MG63 (cell line): ENCODE results near the gene CPD. TPM values are rescaled to one million over a fixed set of nuclear protein-coding genes. Genes with fewer than 3 reads are reported as not detected.
"Not testable (repeated sequence)": the region's sequence is repeated elsewhere in the genome, so short reads cannot be mapped to it uniquely, and the experiment has no call there.

Source experiments
- DNase-seq: peaks from one replicate; pipeline ENCODE4 v3.0.0-alpha.2; 2020
- H3K27me3 ChIP-seq: fragments of 250-450 bp; sonication (Bioruptor Pico); 2 replicates; pipeline ENCODE4 v1.5.1; 2020; ENCODE audit warnings: mild to moderate bottlenecking, moderate library complexity
- H3K36me3 ChIP-seq: fragments of 250-450 bp; sonication (Bioruptor Pico); 2 replicates; pipeline ENCODE4 v1.5.1; 2020; ENCODE audit warnings: mild to moderate bottlenecking, moderate library complexity
- H3K4me3 ChIP-seq: fragments of 250-450 bp; sonication (Bioruptor Pico); 2 replicates; pipeline ENCODE4 v1.5.1; 2020; ENCODE audit warnings: mild to moderate bottlenecking, moderate library complexity
- H3K9me3 ChIP-seq: fragments of 250-450 bp; sonication (Bioruptor Pico); 2 replicates; pipeline ENCODE4 v1.5.1; 2020; ENCODE audit warnings: mild to moderate bottlenecking, moderate library complexity
- total RNA-seq: library from RNA; depleted of rRNA; stranded (reverse); fragments of >200 nt; shearing (Covaris generic); gene quantifications from 2 replicates; pipeline ENCODE4 v1.2.3, GENCODE V29; 2014; ENCODE audit warnings: low replicate concordance

The CPD gene
- total RNA-seq, 1 experiment from 2014 or later: 46.3 TPM

- Histone ChIP-seq H3K4me3 (no peak overlapping the region), H3K36me3 (peaks cover 3% of the 10 kb centered on the region; the same call in 1 of the 2 replicates), H3K27me3 (no peaks in the 10 kb centered on the region), H3K9me3 (no peaks in the 10 kb centered on the region)
- no peak for DNase-seq
Measured at GRCh38 chr17:30396129-30396528, 17.4 kb downstream of the CPD start.

- H3K9me3 ChIP-seq: no peaks in the 10 kb centered on the region
- no peak overlapping the region for H3K4me3 ChIP-seq
- DNase-seq: no peak
- peaks cover 3% of the 10 kb centered on the region; the same call in 1 of the 2 replicates for H3K36me3 ChIP-seq
- no peaks in the 10 kb centered on the region for H3K27me3 ChIP-seq
Measured at GRCh38 chr17:30396612-30397011, 17.9 kb downstream of the CPD start.

- no peaks in the 10 kb centered on the region for H3K9me3 ChIP-seq
- no peak overlapping the region for H3K4me3 ChIP-seq
- H3K27me3 ChIP-seq: no peaks in the 10 kb centered on the region
- no peaks in the 10 kb centered on the region for H3K36me3 ChIP-seq
- DNase-seq: no peak
Measured at GRCh38 chr17:30398328-30399041, 19.8 kb downstream of the CPD start.

GRCh38 chr17:30401097-30401496 lies 22.4 kb downstream of the CPD start:
- H3K4me3 ChIP-seq: no peak overlapping the region
- H3K27me3 ChIP-seq: no peaks in the 10 kb centered on the region
- H3K9me3 ChIP-seq: no peaks in the 10 kb centered on the region
- H3K36me3 ChIP-seq: no peaks in the 10 kb centered on the region
- DNase-seq: no peak

- Histone ChIP-seq H3K27me3 (no peaks in the 10 kb centered on the region), H3K4me3 (no peak overlapping the region), H3K9me3 (no peaks in the 10 kb centered on the region; the same call in none of the 2 replicates), H3K36me3 (no peaks in the 10 kb centered on the region)
- no peak for DNase-seq
Measured at GRCh38 chr17:30405161-30405560, 26.4 kb downstream of the CPD start.

GRCh38 chr17:30410627-30411026 lies 31.9 kb downstream of the CPD start:
- not testable (repeated sequence) for H3K27me3 ChIP-seq, DNase-seq, H3K9me3 ChIP-seq, H3K4me3 ChIP-seq, H3K36me3 ChIP-seq

GRCh38 chr17:30412008-30412496 lies 33.3 kb downstream of the CPD start:
- not testable (repeated sequence) for DNase-seq, H3K36me3 ChIP-seq, H3K9me3 ChIP-seq, H3K4me3 ChIP-seq, H3K27me3 ChIP-seq

GRCh38 chr17:30413109-30413508 lies 34.4 kb downstream of the CPD start:
- DNase-seq: no peak
- Histone ChIP-seq H3K4me3 (no peak overlapping the region), H3K27me3 (no peaks in the 10 kb centered on the region), H3K36me3 (no peaks in the 10 kb centered on the region), H3K9me3 (peaks cover 10% of the 10 kb centered on the region; the same call in 1 of the 2 replicates)

GRCh38 chr17:30414486-30414885 lies 35.8 kb downstream of the CPD start:
- no peak overlapping the region for H3K4me3 ChIP-seq
- no peak for DNase-seq
- peaks cover 10% of the 10 kb centered on the region; the same call in 1 of the 2 replicates for H3K9me3 ChIP-seq
- H3K27me3 ChIP-seq: no peaks in the 10 kb centered on the region
- no peaks in the 10 kb centered on the region for H3K36me3 ChIP-seq

- H3K27me3 ChIP-seq: no peaks in the 10 kb centered on the region
- peaks cover 8% of the 10 kb centered on the region; the same call in 1 of the 2 replicates for H3K9me3 ChIP-seq
- no peak overlapping the region for H3K4me3 ChIP-seq
- no peaks in the 10 kb centered on the region for H3K36me3 ChIP-seq
- no peak for DNase-seq
Measured at GRCh38 chr17:30415491-30415890, 36.8 kb downstream of the CPD start.

- H3K36me3 ChIP-seq, DNase-seq, H3K9me3 ChIP-seq, H3K27me3 ChIP-seq, H3K4me3 ChIP-seq: not testable (repeated sequence)
Measured at GRCh38 chr17:30418070-30418469, 39.3 kb downstream of the CPD start.

- no peak overlapping the region for H3K4me3 ChIP-seq
- DNase-seq: no peak
- no peaks in the 10 kb centered on the region for H3K27me3 ChIP-seq
- no peaks in the 10 kb centered on the region for H3K9me3 ChIP-seq
- peaks cover 10% of the 10 kb centered on the region for H3K36me3 ChIP-seq
Measured at GRCh38 chr17:30421592-30421991, 42.9 kb downstream of the CPD start.

GRCh38 chr17:30422171-30422570 lies 43.4 kb downstream of the CPD start:
- Histone ChIP-seq H3K4me3 (no peak overlapping the region), H3K36me3 (peaks cover 10% of the 10 kb centered on the region), H3K9me3 (no peaks in the 10 kb centered on the region), H3K27me3 (no peaks in the 10 kb centered on the region)
- no peak for DNase-seq

GRCh38 chr17:30424471-30424870 lies 45.7 kb downstream of the CPD start:
- peaks cover 14% of the 10 kb centered on the region for H3K36me3 ChIP-seq
- DNase-seq: no peak
- no peaks in the 10 kb centered on the region for H3K9me3 ChIP-seq
- no peaks in the 10 kb centered on the region for H3K27me3 ChIP-seq
- H3K4me3 ChIP-seq: no peak overlapping the region

GRCh38 chr17:30426292-30426691 lies 47.6 kb downstream of the CPD start:
- H3K4me3 ChIP-seq: no peak overlapping the region
- H3K27me3 ChIP-seq: no peaks in the 10 kb centered on the region
- H3K9me3 ChIP-seq: no peaks in the 10 kb centered on the region
- no peak for DNase-seq
- peaks cover 14% of the 10 kb centered on the region for H3K36me3 ChIP-seq

GRCh38 chr17:30427611-30428010 lies 48.9 kb downstream of the CPD start:
- DNase-seq: no peak
- no peaks in the 10 kb centered on the region for H3K9me3 ChIP-seq
- no peaks in the 10 kb centered on the region for H3K27me3 ChIP-seq
- peaks cover 24% of the 10 kb centered on the region for H3K36me3 ChIP-seq
- no peak overlapping the region for H3K4me3 ChIP-seq

- no peak overlapping the region for H3K4me3 ChIP-seq
- H3K36me3 ChIP-seq: peaks cover 22% of the 10 kb centered on the region
- no peaks in the 10 kb centered on the region for H3K27me3 ChIP-seq
- no peaks in the 10 kb centered on the region; the same call in 1 of the 2 replicates for H3K9me3 ChIP-seq
- DNase-seq: peak; percentile 33
Measured at GRCh38 chr17:30429155-30429554, 50.4 kb downstream of the CPD start.

- H3K36me3 ChIP-seq: peaks cover 35% of the 10 kb centered on the region
- peak; percentile 71 for DNase-seq
- H3K27me3 ChIP-seq: no peaks in the 10 kb centered on the region
- H3K4me3 ChIP-seq: no peak overlapping the region
- no peaks in the 10 kb centered on the region; the same call in 1 of the 2 replicates for H3K9me3 ChIP-seq
Measured at GRCh38 chr17:30433514-30433913, 54.8 kb downstream of the CPD start.
